CD4-positive, alpha-beta T cell treated with Interleukin-15 for 1 hour (primary cell): Measurements from ENCODE around the gene ABHD16B.
"Not testable (repeated sequence)": the region's sequence is repeated elsewhere in the genome, so short reads cannot be mapped to it uniquely, and the experiment has no call there.

Experiments used
- DNase-seq: peaks from one replicate; pipeline ENCODE4 v3.0.0-alpha.2; 2020

Gene ABHD16B

DNA sequence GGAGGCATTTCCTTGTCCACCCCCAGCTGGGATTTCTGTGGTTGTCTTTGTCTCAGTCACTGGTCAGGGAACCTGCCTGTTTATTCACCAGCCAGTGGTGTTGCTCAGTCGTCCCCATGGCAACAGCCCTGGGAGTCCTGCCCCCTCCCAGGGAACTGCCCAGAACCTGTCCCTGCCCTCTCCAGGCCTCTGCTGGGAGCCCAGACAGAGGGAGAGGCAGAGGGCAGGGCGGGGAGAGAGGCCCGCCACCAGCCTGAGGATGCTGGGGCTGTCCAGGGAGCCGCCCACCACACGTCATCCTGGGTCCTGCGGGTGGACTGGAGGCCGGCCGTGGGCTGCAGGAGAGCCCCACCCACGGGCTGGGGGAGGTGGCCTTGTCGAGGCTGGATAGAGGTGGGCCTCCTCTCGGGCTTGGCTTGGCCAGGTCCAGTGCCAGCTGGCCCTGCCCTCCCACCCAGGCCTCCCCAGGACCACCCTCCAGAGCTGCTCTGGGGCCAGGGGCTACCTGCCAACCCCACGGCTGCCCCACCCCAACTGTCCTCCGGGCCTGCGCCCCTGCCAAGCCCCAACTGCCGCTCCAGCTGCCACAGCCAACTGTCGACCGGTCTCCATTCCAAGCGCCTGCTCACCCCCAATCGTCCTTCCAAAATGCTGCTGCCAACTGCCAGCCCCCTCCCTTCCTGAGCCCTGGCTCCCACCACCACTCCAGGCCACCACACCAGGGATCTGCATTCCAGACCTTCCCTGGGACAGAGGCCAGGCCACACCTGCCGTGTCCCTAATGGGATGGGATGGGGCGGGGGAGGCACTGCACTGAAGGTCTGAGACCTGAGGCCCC, 26.1 kb upstream of the ABHD16B start:
- no peak for DNase-seq

DNA sequence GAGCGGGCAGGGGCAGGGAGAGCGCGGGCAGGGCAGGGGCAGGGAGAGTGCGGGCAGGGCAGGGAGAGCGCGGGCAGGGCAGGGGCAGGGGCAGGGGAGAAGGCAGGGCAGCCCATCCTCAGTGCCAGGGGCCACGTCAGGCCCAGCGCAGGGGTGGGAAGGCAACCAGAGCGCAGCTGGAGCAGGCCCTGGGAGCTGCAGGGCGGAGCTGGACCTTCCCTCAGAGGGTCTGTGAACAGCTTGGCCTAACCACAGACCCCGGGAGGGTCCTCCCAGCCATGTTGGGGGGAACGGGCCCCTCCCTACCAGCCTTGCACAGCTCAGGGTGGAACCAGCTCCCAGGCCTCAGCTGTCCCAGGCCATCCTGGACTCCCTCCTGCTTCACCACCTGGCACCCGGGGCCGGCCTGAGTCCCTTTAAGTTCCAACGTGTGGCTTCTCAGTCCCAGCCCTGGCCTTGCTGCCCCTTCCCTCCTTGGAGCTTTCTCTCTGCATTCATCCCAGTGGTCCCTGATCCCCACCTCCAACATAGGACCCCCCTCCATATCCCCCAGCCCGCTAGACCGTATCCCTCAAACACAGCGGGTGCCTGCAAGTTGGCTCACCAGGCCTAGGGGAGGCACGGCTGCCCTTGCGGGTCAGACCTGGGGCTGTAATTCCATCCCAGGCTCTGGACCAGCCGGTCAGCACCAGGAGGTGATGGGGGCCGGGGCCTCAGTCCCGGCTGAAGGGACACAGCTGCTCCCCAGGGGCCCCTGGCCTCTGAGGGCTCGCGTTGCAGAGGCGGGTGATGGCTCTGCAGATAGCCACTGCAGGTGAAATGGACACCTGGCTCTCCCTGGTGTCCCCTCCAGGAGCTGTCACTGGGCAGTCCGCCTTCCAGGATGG, 24.6 kb upstream of the ABHD16B start:
- DNase-seq = no peak

DNA sequence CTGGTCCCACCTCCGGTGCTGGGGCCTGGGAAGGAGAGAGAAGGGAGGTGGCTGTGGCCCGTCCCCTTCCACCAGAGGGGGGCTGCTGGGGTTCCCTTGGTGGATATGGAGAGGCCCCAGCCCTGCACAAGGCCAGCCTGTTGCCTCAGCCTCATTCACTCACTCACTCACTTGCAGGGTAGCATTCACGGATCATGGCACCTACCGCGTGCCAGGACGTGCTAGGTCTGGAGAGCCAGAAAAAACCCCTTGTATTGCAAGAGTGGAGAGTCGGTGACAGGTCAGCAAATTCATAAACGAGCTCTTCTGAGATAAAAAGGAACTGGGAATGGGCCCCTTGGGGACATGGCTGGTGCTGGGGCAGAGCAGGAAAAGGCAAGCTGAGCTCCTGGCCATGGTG, 23.8 kb upstream of the ABHD16B start:
- no peak for DNase-seq

DNA sequence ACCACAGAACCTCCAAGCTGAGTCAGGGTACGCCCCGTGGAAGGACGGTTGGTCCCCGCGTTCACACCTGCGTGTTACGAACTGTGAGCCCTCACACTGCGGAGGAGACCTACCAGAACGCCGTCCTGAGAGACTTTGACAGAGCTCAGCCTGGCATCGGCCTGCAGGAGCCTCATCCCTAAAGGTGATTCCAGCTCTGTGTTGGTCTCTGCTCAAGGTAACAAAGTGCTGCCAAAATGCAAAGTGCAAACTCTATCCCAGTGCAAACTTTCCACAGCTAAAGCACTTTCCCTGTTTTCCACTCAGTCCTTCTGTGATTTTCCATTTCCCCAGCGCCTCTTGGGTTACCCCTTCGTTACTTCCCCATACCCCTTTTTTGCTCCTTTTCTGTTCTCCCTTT, 21.7 kb upstream of the ABHD16B start:
- DNase-seq = no peak

DNA sequence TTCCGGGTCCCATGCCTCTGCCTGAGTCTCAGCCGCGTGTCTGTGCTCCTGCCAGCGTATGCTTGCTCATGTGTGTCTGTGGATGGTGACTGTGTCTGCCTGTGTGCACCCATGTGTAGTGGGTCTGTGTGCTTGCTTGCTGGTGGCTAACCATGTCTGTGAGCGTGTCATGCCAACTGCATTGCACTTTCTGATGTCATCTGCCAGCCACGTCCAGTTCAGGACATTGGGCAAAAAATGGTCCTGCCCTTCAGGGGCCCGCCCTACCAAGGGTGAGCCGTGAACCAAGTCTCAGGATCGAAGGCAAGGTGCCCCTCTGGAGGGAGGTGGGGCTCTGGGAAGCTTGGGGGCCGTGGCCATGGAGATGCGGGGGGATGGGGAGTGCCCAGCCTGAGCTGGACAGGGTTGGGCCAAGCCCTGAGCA, 20.9 kb upstream of the ABHD16B start:
- DNase-seq = no peak

- DNase-seq = no peak
Observed at GRCh38 chr20:63842258-63842657, 19.0 kb upstream of the ABHD16B start.

DNA sequence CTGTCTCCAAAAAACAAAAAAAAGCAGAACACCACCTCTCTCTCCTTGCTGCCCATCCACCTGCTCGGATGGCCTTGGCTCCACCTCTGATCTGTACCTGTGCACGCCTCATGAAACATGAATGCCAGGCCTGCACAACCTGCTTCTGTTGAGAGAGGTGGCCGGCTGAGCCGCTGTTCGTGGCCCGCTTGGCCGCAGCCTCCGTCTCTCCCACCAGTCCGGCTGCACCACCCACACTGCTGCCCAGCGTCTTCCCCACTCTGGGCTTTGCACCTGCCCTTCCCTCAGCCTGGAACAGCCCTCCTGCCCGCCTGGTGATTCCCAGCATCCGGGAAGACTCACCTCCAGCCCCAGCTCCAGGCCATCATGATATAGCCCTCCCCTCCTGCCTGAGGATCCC, 18.1 kb upstream of the ABHD16B start:
- no peak for DNase-seq

DNA sequence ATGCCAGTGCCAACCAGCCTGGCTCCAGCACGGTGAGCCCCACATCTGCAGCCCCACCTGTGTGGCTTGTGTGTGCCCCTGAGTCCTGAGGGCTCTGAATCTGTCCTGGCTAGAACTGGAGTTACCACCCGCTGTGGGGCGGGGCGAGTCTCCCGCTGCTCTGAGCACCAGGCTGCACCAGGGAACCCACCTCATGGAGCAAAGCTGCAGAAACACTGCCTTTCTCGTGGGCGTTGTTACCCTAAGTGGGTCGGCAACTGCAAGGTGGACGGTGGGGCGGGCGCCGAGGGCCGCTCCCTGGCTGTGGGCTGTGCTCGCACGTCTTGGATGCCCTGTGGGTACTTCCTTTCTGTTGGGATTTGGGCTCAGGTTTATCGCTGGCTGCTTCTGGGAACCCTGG, 17.5 kb upstream of the ABHD16B start:
- no peak for DNase-seq

- no peak for DNase-seq
Observed at GRCh38 chr20:63844511-63844991, 16.7 kb upstream of the ABHD16B start.

GRCh38 chr20:63846128-63846771, 15.0 kb upstream of the ABHD16B start:
- no peak for DNase-seq

DNA sequence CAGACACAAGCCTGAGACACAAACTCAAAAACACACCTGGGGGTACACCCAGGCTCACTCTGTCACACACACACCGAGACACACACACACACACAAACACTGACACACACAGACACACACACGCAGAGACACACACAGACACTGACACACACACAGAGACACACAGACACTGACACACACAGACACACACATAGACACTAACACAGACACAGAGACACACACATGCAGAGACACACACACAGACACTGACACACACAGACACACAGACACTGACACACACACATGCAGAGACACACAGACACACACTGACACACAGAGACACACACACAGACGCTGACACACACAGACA, 14.4 kb upstream of the ABHD16B start:
- DNase-seq = no peak

DNA sequence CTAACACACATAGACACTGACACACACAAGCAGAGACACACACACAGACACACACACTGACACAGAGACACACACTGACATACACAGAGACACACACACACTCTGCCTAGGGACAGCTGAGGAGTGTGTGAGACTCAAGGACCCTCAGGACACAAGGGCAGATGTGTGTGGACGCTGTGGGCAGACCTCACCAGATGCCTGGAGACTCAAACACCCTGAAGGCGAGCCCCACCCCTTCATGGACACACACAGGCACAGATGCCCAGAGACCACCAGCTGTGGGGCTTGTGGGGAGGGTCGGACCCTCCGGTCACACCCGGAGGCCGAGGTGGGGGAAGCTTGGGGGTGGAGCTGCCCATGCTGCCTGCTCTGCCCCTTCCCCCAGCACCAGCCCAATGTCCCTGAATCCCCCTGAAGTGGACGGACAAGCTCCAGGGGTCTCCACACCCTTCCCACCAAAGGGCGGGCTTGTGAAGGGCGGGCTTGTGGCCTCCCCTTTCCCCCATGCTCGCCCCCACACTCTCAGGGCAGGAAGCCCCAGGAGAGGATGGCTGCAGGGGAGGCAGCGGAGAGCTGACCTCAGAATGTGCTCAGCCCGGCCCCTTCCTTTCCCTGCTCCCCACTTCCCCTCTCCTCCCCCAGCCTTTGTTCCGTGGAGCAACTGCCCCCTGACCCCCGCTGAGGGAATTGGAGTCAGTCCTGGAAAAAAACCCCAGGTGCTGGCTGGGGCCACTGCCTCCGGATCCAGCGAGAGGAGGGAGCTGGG, 13.9 kb upstream of the ABHD16B start:
- no peak for DNase-seq

- no peak for DNase-seq
Observed at GRCh38 chr20:63848003-63848911, 13.0 kb upstream of the ABHD16B start.

DNA sequence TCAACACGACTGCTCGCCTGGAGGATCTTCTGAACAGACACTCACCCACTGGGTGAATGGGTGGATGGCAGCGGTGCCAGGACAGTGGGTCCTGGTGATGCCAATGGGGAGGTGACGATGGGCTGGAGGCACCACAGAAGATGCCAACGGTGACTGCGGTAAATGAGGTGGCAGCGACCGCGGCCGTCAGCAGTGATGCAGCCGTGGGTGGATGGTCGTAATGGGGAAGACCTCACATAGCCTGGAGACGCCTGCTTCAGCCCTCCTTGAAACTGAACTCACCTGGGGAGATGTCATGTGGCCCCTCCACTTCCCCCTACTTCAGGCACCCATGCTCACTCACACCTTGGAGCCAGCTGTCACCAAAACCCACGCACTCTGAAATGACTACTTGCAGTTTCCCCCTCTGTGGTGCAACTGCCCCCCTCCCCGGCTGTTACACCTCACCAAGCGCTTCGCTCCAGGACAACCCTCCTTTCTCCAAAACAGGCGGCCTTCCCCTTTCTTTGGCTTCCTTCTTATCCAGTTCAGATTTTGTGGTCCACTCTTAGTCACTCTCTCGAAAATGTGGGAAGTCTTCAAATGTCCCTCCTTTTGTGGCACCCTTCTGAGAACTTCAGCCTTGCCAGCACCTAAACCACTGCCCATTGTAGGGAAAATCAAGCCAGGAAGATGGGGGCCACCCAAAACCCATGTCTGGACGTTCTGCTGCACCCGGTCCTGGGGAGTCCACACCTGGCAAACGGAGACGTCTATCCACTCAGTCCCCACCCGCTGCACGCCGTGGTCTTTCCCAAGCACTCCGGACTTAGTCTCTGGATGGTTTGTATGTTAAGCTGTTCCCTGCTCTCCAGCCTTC, 10.4 kb upstream of the ABHD16B start:
- peak; percentile 35 for DNase-seq

GRCh38 chr20:63851548-63851943, 9.8 kb upstream of the ABHD16B start:
- not testable (repeated sequence) for DNase-seq

- DNase-seq = not testable (repeated sequence)
Observed at GRCh38 chr20:63853733-63854068, 7.6 kb upstream of the ABHD16B start.

- peak; percentile 53 for DNase-seq
Observed at GRCh38 chr20:63854069-63854765, 7.1 kb upstream of the ABHD16B start.

DNA sequence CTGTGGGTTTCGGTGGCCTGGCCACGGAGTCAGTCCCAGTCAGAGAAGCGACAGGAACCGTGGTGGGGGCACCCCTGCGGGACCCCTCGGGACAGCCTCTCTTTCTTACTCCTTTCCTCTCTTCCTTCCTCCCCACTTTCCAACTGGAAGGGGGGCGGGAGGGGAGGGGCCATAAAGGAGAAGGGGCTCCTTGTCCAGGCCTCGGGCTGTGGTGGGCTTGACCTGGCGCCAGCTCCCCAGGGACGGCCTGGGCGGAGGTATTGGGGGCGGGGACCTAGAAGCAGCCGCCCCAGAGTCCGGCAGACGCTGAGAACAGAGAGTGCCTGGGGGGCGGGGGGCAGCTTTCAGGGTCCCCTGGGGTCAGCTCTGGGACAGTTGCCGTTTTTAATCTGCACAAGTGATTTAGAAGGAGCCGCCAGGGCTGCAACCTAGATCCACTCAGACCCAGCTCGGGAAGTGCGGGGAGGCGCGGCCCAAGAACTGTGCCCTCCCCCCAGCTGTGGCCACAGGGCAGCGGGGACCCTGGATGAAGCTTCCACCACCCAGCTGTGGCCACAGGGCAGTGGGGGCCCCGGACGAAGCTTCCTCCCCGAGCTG, 6.4 kb upstream of the ABHD16B start:
- DNase-seq = no peak

- no peak for DNase-seq
Observed at GRCh38 chr20:63855363-63856097, 5.8 kb upstream of the ABHD16B start.
